DMS114 treated with DMSO at 0.1 percent for 48 hours (cell line): ENCODE results near the gene PDSS2.
A peak's percentile ranks its signal among the peaks of the same experiment; 100 is the strongest.
"Not testable (repeated sequence)": the region's sequence is repeated elsewhere in the genome, so short reads cannot be mapped to it uniquely, and the experiment has no call there.

Source experiments
- DNase-seq: peaks from one replicate; lab custom pipeline; 2025; ENCODE audit not compliant: unreplicated experiment; lab: John Stamatoyannopoulos, UW

Gene PDSS2

GRCh38 chr6:107459283-107460082, at the start of gene PDSS2:
PDSS2 (minus strand) TSS chr6:107459564; CDS start chr6:107459285, 279 bp downstream.
- peak; percentile 90 for DNase-seq

GRCh38 chr6:107506145-107506544, 46.8 kb upstream of the PDSS2 start:
- no peak for DNase-seq

- no peak for DNase-seq
Observed at GRCh38 chr6:107504270-107505026, 45.1 kb upstream of the PDSS2 start.

- no peak for DNase-seq
Observed at GRCh38 chr6:107496892-107497684, 37.7 kb upstream of the PDSS2 start.

GRCh38 chr6:107495971-107496370, 36.6 kb upstream of the PDSS2 start:
- DNase-seq = no peak

GRCh38 chr6:107495196-107495643, 35.9 kb upstream of the PDSS2 start:
- DNase-seq = no peak

- DNase-seq = no peak
Observed at GRCh38 chr6:107493158-107494057, 34.0 kb upstream of the PDSS2 start.

GRCh38 chr6:107491760-107492660, 32.6 kb upstream of the PDSS2 start:
- DNase-seq = no peak

- DNase-seq = no peak
Observed at GRCh38 chr6:107491138-107491609, 31.8 kb upstream of the PDSS2 start.

- no peak for DNase-seq
Observed at GRCh38 chr6:107490566-107491137, 31.3 kb upstream of the PDSS2 start.

- DNase-seq = peak; percentile 39
Observed at GRCh38 chr6:107489636-107490565, 30.5 kb upstream of the PDSS2 start, which contains the start of gene SOBP. SOBP (plus strand) TSS chr6:107490117; CDS start chr6:107490617, 500 bp downstream.

GRCh38 chr6:107488875-107489635, 29.7 kb upstream of the PDSS2 start:
- peak; percentile 7 for DNase-seq

- DNase-seq = no peak
Observed at GRCh38 chr6:107488174-107488874, 29.0 kb upstream of the PDSS2 start.

GRCh38 chr6:107485157-107485556, 25.8 kb upstream of the PDSS2 start:
- DNase-seq = no peak

GRCh38 chr6:107479089-107479690, 19.8 kb upstream of the PDSS2 start:
- no peak for DNase-seq

- not testable (repeated sequence) for DNase-seq
Observed at GRCh38 chr6:107475826-107476225, 16.5 kb upstream of the PDSS2 start.
